GM12873 (cell line): ENCODE data around the gene NCAPH2.

ENCODE experiments used
- TF ChIP-seq, protein P1 (sequence below): IDR thresholded peaks from 2 replicates; pipeline ENCODE4 v1.5.1; 2012; ENCODE audit warnings: low read depth, mild to moderate bottlenecking, moderate library complexity, low read length, control low read depth; ENCODE audit not compliant: insufficient read depth; ENCODE audit errors: missing control alignments

Gene NCAPH2

GRCh38 chr22:50537765-50538164, 29.7 kb downstream of the NCAPH2 start:
- TF ChIP-seq, protein P1, sequence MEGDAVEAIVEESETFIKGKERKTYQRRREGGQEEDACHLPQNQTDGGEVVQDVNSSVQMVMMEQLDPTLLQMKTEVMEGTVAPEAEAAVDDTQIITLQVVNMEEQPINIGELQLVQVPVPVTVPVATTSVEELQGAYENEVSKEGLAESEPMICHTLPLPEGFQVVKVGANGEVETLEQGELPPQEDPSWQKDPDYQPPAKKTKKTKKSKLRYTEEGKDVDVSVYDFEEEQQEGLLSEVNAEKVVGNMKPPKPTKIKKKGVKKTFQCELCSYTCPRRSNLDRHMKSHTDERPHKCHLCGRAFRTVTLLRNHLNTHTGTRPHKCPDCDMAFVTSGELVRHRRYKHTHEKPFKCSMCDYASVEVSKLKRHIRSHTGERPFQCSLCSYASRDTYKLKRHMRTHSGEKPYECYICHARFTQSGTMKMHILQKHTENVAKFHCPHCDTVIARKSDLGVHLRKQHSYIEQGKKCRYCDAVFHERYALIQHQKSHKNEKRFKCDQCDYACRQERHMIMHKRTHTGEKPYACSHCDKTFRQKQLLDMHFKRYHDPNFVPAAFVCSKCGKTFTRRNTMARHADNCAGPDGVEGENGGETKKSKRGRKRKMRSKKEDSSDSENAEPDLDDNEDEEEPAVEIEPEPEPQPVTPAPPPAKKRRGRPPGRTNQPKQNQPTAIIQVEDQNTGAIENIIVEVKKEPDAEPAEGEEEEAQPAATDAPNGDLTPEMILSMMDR = no peak

- TF ChIP-seq, protein P1 = no peak
Measured at GRCh38 chr22:50540381-50540780, 32.4 kb downstream of the NCAPH2 start.

- TF ChIP-seq, protein P1 = peak; percentile 42
Measured at GRCh38 chr22:50542416-50542927, 34.4 kb downstream of the NCAPH2 start.

GRCh38 chr22:50544078-50544745, 36.2 kb downstream of the NCAPH2 start:
- TF ChIP-seq, protein P1 = peak; percentile 69

- TF ChIP-seq, protein P1 = no peak
Measured at GRCh38 chr22:50544746-50545253, 36.8 kb downstream of the NCAPH2 start.

DNA sequence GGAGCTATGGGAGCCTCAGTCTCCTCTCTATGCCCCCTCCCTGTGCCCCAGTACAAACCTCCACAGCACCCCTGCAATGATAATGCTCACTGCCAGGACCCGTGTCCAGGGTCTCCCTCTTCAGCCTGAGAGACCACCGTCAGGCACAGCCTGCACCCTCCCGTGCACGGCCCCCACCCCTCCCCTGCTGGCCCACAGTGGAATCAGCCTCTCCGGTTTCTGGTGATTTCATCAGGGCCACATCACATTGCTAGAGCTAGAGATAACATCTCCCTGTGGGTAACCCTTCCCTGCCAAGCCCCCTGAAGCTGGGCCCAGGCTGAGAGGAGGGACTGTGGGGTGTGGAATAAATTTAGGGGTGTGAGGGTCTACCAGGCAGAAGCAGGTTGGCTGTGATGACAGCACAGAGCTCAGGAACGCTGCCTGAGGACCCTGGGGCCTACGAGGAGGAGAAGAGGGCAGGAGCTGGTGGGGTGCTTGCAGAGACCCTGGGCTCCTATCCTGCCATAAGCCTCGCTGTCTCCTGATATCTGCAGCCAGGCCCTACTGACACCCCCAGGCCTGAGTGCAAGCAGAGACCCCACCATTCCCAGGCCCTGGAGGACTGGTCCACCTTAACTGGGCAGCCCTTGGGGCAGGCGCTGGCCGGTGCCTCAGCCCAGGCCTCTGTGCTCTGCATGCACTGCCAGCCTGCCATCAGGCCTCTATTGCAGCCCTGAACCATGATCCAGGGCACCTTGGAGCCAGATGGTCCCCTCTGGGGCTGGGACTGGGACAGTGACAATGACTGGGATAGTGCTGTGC, 37.7 kb downstream of the NCAPH2 start, which contains the start of gene KLHDC7B:
Gene KLHDC7B, plus strand, starts transcription at position 378 of the 804 bp plus-strand sequence. Its CDS starts 345 bp downstream, at position 723.
- TF ChIP-seq, protein P1 = peak; percentile 34

DNA sequence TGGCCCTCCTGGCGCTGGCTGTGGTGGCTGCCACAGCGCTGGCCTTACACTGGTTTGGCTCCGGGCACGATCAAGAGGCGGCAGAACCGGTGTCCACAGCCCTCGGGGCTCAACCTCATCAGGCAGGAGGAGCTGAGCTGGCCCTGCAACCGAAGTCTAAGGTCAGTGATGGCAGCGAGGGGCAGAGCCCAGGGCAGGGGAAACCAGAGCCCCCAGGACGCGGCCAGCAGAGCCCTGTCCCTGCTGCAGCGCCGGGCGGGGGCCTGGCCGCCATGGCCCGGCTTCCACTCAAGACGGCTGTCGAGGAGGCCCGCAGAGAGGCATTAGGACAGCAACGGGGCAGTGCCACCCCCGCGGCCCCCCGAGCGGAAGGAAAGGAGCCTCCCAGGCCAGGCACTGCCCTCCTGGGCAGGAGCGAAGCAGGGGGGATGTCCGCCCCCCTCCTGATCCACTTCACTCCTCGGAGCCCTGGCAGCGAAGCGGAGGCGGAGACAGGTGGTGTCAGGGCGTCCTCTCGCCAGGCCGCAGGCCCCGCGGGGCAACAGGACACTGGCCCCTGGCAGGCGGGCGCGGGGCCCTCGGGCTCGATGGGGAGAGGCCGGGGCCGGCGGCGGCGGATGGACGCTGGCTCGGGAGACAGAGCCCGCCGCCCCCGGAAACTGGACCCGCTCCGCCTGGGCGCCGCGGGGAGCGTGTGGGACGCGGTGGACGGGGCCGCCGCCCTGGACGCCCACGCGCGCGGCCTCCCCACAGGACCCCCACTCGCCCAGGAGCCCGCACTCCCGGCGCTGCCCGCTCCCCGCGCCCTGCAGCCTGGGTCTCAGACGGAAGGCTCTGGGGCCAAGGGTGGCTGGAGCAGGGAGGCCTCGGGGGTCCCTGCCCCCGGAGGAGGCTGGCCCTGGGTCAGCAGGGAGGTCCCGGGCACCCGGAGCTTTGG, 38.6 kb downstream of the NCAPH2 start:
- TF ChIP-seq, protein P1 = no peak
